ENCODE data around the gene KRT86.

The KRT86 gene

GRCh38 chr12:52279422-52280318, 5.2 kb downstream of the KRT86 start:
- peak overlapping the region; percentile 3 to 46 (median 34) for H3K27ac Mint-ChIP-seq
- H3K36me3 Mint-ChIP-seq (ENCODE audit: low read depth): no peaks in the 10 kb centered on the region
- H3K9me3 Mint-ChIP-seq: no peaks in the 10 kb centered on the region
- no peak for TF ChIP-seq CTCF (IDR thresholded peaks at IDR 0.05; ENCODE audit: unreplicated experiment in 3 of 3)
- H3K4me3 Mint-ChIP-seq: peak overlapping the region in 1 of 3 experiments; percentile 57
- H3K27me3 Mint-ChIP-seq (ENCODE audit: low read depth): peaks cover 53% of the 10 kb centered on the region
- H3K4me1 Mint-ChIP-seq: peaks cover 31% of the 10 kb centered on the region

- Mint-ChIP-seq H3K4me3 (no peak overlapping the region), H3K4me1 (peaks cover 31% of the 10 kb centered on the region), H3K36me3 (ENCODE audit: low read depth) (no peaks in the 10 kb centered on the region), H3K27ac (peak overlapping the region in 1 of 3 experiments; percentile 24), H3K9me3 (no peaks in the 10 kb centered on the region), H3K27me3 (ENCODE audit: low read depth) (peaks cover 49% of the 10 kb centered on the region)
- TF ChIP-seq CTCF (IDR thresholded peaks at IDR 0.05; ENCODE audit: unreplicated experiment in 3 of 3): no peak
Observed at GRCh38 chr12:52280319-52280795, 5.9 kb downstream of the KRT86 start.

GRCh38 chr12:52280796-52281560, 6.5 kb downstream of the KRT86 start:
- Mint-ChIP-seq H3K9me3 (no peaks in the 10 kb centered on the region), H3K36me3 (ENCODE audit: low read depth) (no peaks in the 10 kb centered on the region), H3K4me1 (peaks cover 31% of the 10 kb centered on the region), H3K27me3 (ENCODE audit: low read depth) (peaks cover 48% of the 10 kb centered on the region), H3K4me3 (no peak overlapping the region), H3K27ac (peak overlapping the region in 1 of 3 experiments; percentile 24)
- no peak for TF ChIP-seq CTCF (IDR thresholded peaks at IDR 0.05; ENCODE audit: unreplicated experiment in 3 of 3)

- Mint-ChIP-seq H3K4me1 (peaks cover 17% of the 10 kb centered on the region), H3K4me3 (no peak overlapping the region), H3K36me3 (ENCODE audit: low read depth) (no peaks in the 10 kb centered on the region), H3K9me3 (no peaks in the 10 kb centered on the region), H3K27me3 (ENCODE audit: low read depth) (peaks cover 21% of the 10 kb centered on the region), H3K27ac (no peak overlapping the region)
- no peak for TF ChIP-seq CTCF (IDR thresholded peaks at IDR 0.05; ENCODE audit: unreplicated experiment in 3 of 3)
Observed at GRCh38 chr12:52284562-52285171, 10.2 kb downstream of the KRT86 start.

GRCh38 chr12:52285172-52285745, 10.8 kb downstream of the KRT86 start:
- no peak for TF ChIP-seq CTCF (IDR thresholded peaks at IDR 0.05; ENCODE audit: unreplicated experiment in 3 of 3)
- Mint-ChIP-seq H3K9me3 (no peaks in the 10 kb centered on the region), H3K27ac (no peak overlapping the region)

More at GRCh38 chr12:52285172-52285745, 10.8 kb downstream of the KRT86 start:
- Mint-ChIP-seq H3K4me3 (no peak overlapping the region), H3K27me3 (ENCODE audit: low read depth) (peaks cover 16% of the 10 kb centered on the region), H3K4me1 (peaks cover 11% of the 10 kb centered on the region), H3K36me3 (ENCODE audit: low read depth) (no peaks in the 10 kb centered on the region)
